ENCODE results near the gene RIN2. TPM values are rescaled to one million over a fixed set of nuclear protein-coding genes. Genes with fewer than 3 reads are reported as not detected.

RIN2 gene
- total and polyA plus RNA-seq, 2 of the 13 experiments (the other 11 are each of a cell fraction or from before 2014, with no cell fraction given) = 2.5 to 5.1 TPM

GRCh38 chr20:19758133-19758500 is at the start of gene RIN2 (continued):
- TF ChIP-seq HNRNPK (IDR thresholded peaks at IDR 0.05; ENCODE audit: low read depth, low read length, poor library complexity, severe bottlenecking) (peak; percentile 99), ARNT (IDR thresholded peaks at IDR 0.05) (no peak), POLR2G (IDR thresholded peaks at IDR 0.05; ENCODE audit: low read depth, low read length) (peak; percentile 66; the same call in 1 of the 2 replicates), TAF15 (IDR thresholded peaks at IDR 0.05; ENCODE audit: low read depth, low read length, poor library complexity, severe bottlenecking) (peak; percentile 15), ZNF609 (CRISPR knock-in tag; IDR thresholded peaks at IDR 0.05; ENCODE audit: borderline replicate concordance) (0 out of 2 replicates have a peak, but pooled peaks have one; percentile 0), PHF8 (CRISPR knock-in tag; IDR thresholded peaks at IDR 0.05) (peak; percentile 22; the same call in 1 of the 2 replicates), SOX5 (CRISPR knock-in tag; IDR thresholded peaks at IDR 0.05; ENCODE audit: borderline replicate concordance) (peak; percentile 1; the same call in 1 of the 2 replicates), ZNF512B (CRISPR knock-in tag; IDR thresholded peaks at IDR 0.05; ENCODE audit: borderline replicate concordance) (0 out of 2 replicates have a peak, but pooled peaks have one; percentile 9), ZFP90 (CRISPR knock-in tag; IDR thresholded peaks at IDR 0.05; ENCODE audit: borderline replicate concordance) (peak; percentile 10; the same call in 1 of the 2 replicates), PATZ1 (CRISPR knock-in tag; IDR thresholded peaks at IDR 0.05) (peak; percentile 88), PRDM15 (CRISPR knock-in tag; IDR thresholded peaks at IDR 0.05) (peak; percentile 3; the same call in 1 of the 2 replicates)

All from HepG2 (cell line).